H9 (cell line): Measurements from ENCODE around the gene TBC1D24. TPM values are rescaled to one million over a fixed set of nuclear protein-coding genes. Genes with fewer than 3 reads are reported as not detected.

Experiments
- DNase-seq: peaks from one replicate; pipeline ENCODE4 v3.0.0-alpha.2; 2017
- H2AFZ ChIP-seq: one replicate; pipeline ENCODE4 v1.6.1; 2013; ENCODE audit warnings: mild to moderate bottlenecking, low read length, control low read depth, moderate library complexity
- H2AK5ac ChIP-seq: 2 replicates; pipeline ENCODE4 v1.6.1; 2013; ENCODE audit warnings: low read length, control low read depth, mixed read lengths; ENCODE audit not compliant: insufficient read length
- H2BK120ac ChIP-seq: one replicate; pipeline ENCODE4 v1.6.1; 2013; ENCODE audit warnings: low read depth, mild to moderate bottlenecking, low read length, control low read depth, inconsistent platforms; ENCODE audit not compliant: poor library complexity, severe bottlenecking
- H2BK12ac ChIP-seq: 2 replicates; pipeline ENCODE4 v1.6.1; 2013; ENCODE audit warnings: low read length, control low read depth, mixed read lengths, low read depth; ENCODE audit not compliant: insufficient read length
- H2BK15ac ChIP-seq: 2 replicates; pipeline ENCODE4 v1.6.1; 2013; ENCODE audit warnings: low read depth, low read length, control low read depth
- H2BK20ac ChIP-seq: one replicate; pipeline ENCODE4 v1.6.1; 2013; ENCODE audit warnings: low read depth, mild to moderate bottlenecking, low read length, control low read depth, inconsistent platforms; ENCODE audit not compliant: poor library complexity, severe bottlenecking
- H2BK5ac ChIP-seq: 2 replicates; pipeline ENCODE4 v1.6.1; 2013; ENCODE audit warnings: low read length, control low read depth, mixed read lengths; ENCODE audit not compliant: insufficient read length
- H3K14ac ChIP-seq: 2 replicates; pipeline ENCODE4 v1.6.1; 2013; ENCODE audit warnings: low read length, control low read depth; ENCODE audit not compliant: insufficient read depth
- H3K18ac ChIP-seq: 2 replicates; pipeline ENCODE4 v1.6.1; 2013; ENCODE audit warnings: low read depth, mild to moderate bottlenecking, mixed read lengths, low read length, control low read depth; ENCODE audit not compliant: insufficient read length
- H3K23ac ChIP-seq: 2 replicates; pipeline ENCODE4 v1.6.1; 2013; ENCODE audit warnings: low read length, control low read depth, mixed read lengths, low read depth; ENCODE audit not compliant: insufficient read length
- H3K23me2 ChIP-seq: 2 replicates; pipeline ENCODE4 v1.6.1; 2013; ENCODE audit warnings: low read depth, mild to moderate bottlenecking, mixed read lengths, low read length, control low read depth; ENCODE audit not compliant: insufficient read length, poor library complexity, severe bottlenecking
- H3K27ac ChIP-seq: 2 replicates; pipeline ENCODE4 v1.5.1; 2013; ENCODE audit warnings: low read length, control low read depth, mixed read lengths, low read depth; ENCODE audit not compliant: insufficient read length
- H3K27me3 ChIP-seq: 2 replicates; pipeline ENCODE4 v1.6.1; 2013; ENCODE audit warnings: low read length, control low read depth, inconsistent platforms; ENCODE audit not compliant: insufficient read depth
- H3K4ac ChIP-seq: 2 replicates; pipeline ENCODE4 v1.6.1; 2013; ENCODE audit warnings: low read depth, mild to moderate bottlenecking, control low read depth, inconsistent platforms, low read length, moderate library complexity
- H3K4me1 ChIP-seq: 2 replicates; pipeline ENCODE4 v1.6.1; 2013; ENCODE audit warnings: low read length, control low read depth, inconsistent platforms; ENCODE audit not compliant: insufficient read depth
- H3K4me2 ChIP-seq: 2 replicates; pipeline ENCODE4 v1.6.1; 2013; ENCODE audit warnings: low read length, control low read depth, mixed read lengths; ENCODE audit not compliant: insufficient read length, insufficient read depth
- H3K56ac ChIP-seq: 2 replicates; pipeline ENCODE4 v1.6.1; 2013; ENCODE audit warnings: low read depth, mild to moderate bottlenecking, mixed read lengths, low read length, control low read depth; ENCODE audit not compliant: insufficient read length
- H3K79me1 ChIP-seq: 2 replicates; pipeline ENCODE4 v1.6.1; 2013; ENCODE audit warnings: low read depth, mild to moderate bottlenecking, moderate library complexity, low read length, control low read depth, inconsistent platforms; ENCODE audit not compliant: insufficient read depth, poor library complexity, severe bottlenecking
- H3K79me2 ChIP-seq: 2 replicates; pipeline ENCODE4 v1.6.1; 2013; ENCODE audit warnings: low read length, control low read depth, inconsistent platforms; ENCODE audit not compliant: insufficient read depth
- H3K9ac ChIP-seq: 2 replicates; pipeline ENCODE4 v1.6.1; 2013; ENCODE audit warnings: low read length, control low read depth, mixed read lengths; ENCODE audit not compliant: insufficient read length; ENCODE audit errors: extremely low read depth
- H3K9me3 ChIP-seq: one replicate; pipeline ENCODE4 v1.6.1; 2013; ENCODE audit warnings: low read depth, low read length, inconsistent platforms; ENCODE audit not compliant: control insufficient read depth
- H3T11ph ChIP-seq: one replicate; pipeline ENCODE4 v1.6.1; 2013; ENCODE audit warnings: mild to moderate bottlenecking, low read length, control low read depth, inconsistent platforms
- H4K20me1 ChIP-seq: one replicate; pipeline ENCODE4 v1.6.1; 2013; ENCODE audit not compliant: control insufficient read depth, insufficient read length, insufficient read depth
- H4K5ac ChIP-seq: 2 replicates; pipeline ENCODE4 v1.6.1; 2013; ENCODE audit warnings: low read depth, mild to moderate bottlenecking, mixed read lengths, low read length, control low read depth; ENCODE audit not compliant: insufficient read length
- H4K8ac ChIP-seq: replicated peaks from 2 replicates; pipeline ENCODE4 v1.6.1; 2013; ENCODE audit warnings: low read length, control low read depth, mixed read lengths, low read depth; ENCODE audit not compliant: insufficient read length
- H4K91ac ChIP-seq: 2 replicates; pipeline ENCODE4 v1.6.1; 2013; ENCODE audit warnings: low read depth, mild to moderate bottlenecking, moderate library complexity, mixed read lengths, low read length, control low read depth; ENCODE audit not compliant: insufficient read length
- H3K27ac Mint-ChIP-seq, 3 experiments: 2 replicates in 2 of 3; 3 replicates in 1 of 3; pipeline ENCODE4 v1.8.0; 2020 to 2021; ENCODE audit warnings: mixed read lengths in 3 of 3, mild to moderate bottlenecking in 1 of 3, moderate library complexity in 1 of 3
- H3K27me3 Mint-ChIP-seq: 2 replicates; pipeline ENCODE4 v1.8.0; 2021; ENCODE audit warnings: low read depth, mild to moderate bottlenecking, moderate library complexity, mixed read lengths
- H3K36me3 Mint-ChIP-seq, 3 experiments: 2 replicates in 2 of 3; 3 replicates in 1 of 3; pipeline ENCODE4 v1.8.0; 2020 to 2021; ENCODE audit warnings: low read depth in 3 of 3, mixed read lengths in 3 of 3; ENCODE audit not compliant: insufficient read depth in 1 of 3
- H3K4me1 Mint-ChIP-seq, 2 experiments: 2 replicates each; pipeline ENCODE4 v1.8.0; 2020; ENCODE audit warnings: mixed read lengths in 2 of 2
- H3K4me3 Mint-ChIP-seq, 2 experiments: 2 replicates in 1 of 2; 3 replicates in 1 of 2; pipeline ENCODE4 v1.8.0; 2020 to 2021; ENCODE audit warnings: mild to moderate bottlenecking in 2 of 2, mixed read lengths in 2 of 2, moderate library complexity in 1 of 2
- H3K9me3 Mint-ChIP-seq, 2 experiments: 2 replicates in 1 of 2; 3 replicates in 1 of 2; pipeline ENCODE4 v1.8.0; 2020; ENCODE audit warnings: mild to moderate bottlenecking in 2 of 2, mixed read lengths in 2 of 2, moderate library complexity in 1 of 2
- CTCF ChIP-seq: fragments of 200-600 bp; sonication (generic); conservative IDR thresholded peaks from 3 replicates; pipeline ENCODE4 v1.8.0; 2021; ENCODE audit warnings: antibody characterized with exemption, mild to moderate bottlenecking
- WGBS: extraction: QIAGEN DNeasy Blood & Tissue Kit; methylation state at CpG from one replicate; pipeline ENCODE4 v1.1.7; 2013; ENCODE audit warnings: missing lambda C conversion rate, low lambda C conversion rate, mixed read lengths; ENCODE audit not compliant: insufficient read length; ENCODE audit errors: extremely low coverage; 5-methylcytosine and 5-hydroxymethylcytosine counted together
- total RNA-seq: library from RNA; stranded (reverse); gene quantifications from 2 replicates; pipeline ENCODE4 v1.2.1, GENCODE V29; 2021

Gene TBC1D24
- total RNA-seq, 1 experiment from 2014 or later = 19.0 TPM

- Mint-ChIP-seq H3K27me3 (peaks cover 5% of the 10 kb centered on the region), H3K9me3 (no peaks in the 10 kb centered on the region; a peak in 1 of 5 replicates), H3K27ac (peak within 1 kb of the TSS; percentile 94 to 98 (median 98)), H3K36me3 (peaks cover 2 to 11% (median 8%) of the 10 kb centered on the region in 3 experiments; a peak in 6 of 7 replicates), H3K4me1 (peaks cover 42 to 55% of the 10 kb centered on the region in 2 experiments), H3K4me3 (peak within 1 kb of the TSS; percentile 90 to 91)
- peak within 1 kb of the TSS; percentile 94 for H3K14ac ChIP-seq
- peak within 1 kb of the TSS; percentile 89 for H3K18ac ChIP-seq
- H3K56ac ChIP-seq = no peak within 1 kb of the TSS
- no peak within 1 kb of the TSS for H2BK20ac ChIP-seq
- H2AK5ac ChIP-seq = no peak within 1 kb of the TSS
- H3K23ac ChIP-seq = no peak within 1 kb of the TSS
- H3K27me3 ChIP-seq = no peaks in the 10 kb centered on the region
- no peak within 1 kb of the TSS; the same call in none of the 2 replicates for H3K4ac ChIP-seq
- no peak within 1 kb of the TSS for H2BK15ac ChIP-seq
- no peak within 1 kb of the TSS for H4K5ac ChIP-seq
- no peak within 1 kb of the TSS for H4K8ac ChIP-seq
- H2BK120ac ChIP-seq = no peak within 1 kb of the TSS
- H3K79me2 ChIP-seq = peaks cover 36% of the 10 kb centered on the region; the same call in 1 of the 2 replicates
- H4K91ac ChIP-seq = no peak within 1 kb of the TSS
- TF ChIP-seq CTCF = 0 out of 3 replicates have a peak, but pooled peaks have one; percentile 8
- H3K79me1 ChIP-seq = peaks cover 7% of the 10 kb centered on the region
- no peak within 1 kb of the TSS for H2BK12ac ChIP-seq
- H3T11ph ChIP-seq = no peak within 1 kb of the TSS
- no peak within 1 kb of the TSS for H2AFZ ChIP-seq
- H4K20me1 ChIP-seq = no peaks in the 10 kb centered on the region
- peaks cover 16% of the 10 kb centered on the region for H3K23me2 ChIP-seq
- no CpG with 5 or more reads among the region's 122 CpGs for WGBS
- H3K9me3 ChIP-seq = no peaks in the 10 kb centered on the region
- peaks cover 3% of the 10 kb centered on the region; the same call in 1 of the 2 replicates for H3K4me1 ChIP-seq
- peak within 1 kb of the TSS; percentile 74 for H3K9ac ChIP-seq
- peak; percentile 92 for DNase-seq
- no peak within 1 kb of the TSS for H2BK5ac ChIP-seq
- peak within 1 kb of the TSS; percentile 92 for H3K4me2 ChIP-seq
- H3K27ac ChIP-seq = no peak within 1 kb of the TSS
Measured at GRCh38 chr16:2513405-2514332, 38.7 kb downstream of the TBC1D24 start, which contains the start of gene ATP6V0C. Gene ATP6V0C (plus strand): TSS chr16:2513952. CDS start chr16:2514104, 152 bp downstream.
